GM12865 (cell line): ENCODE data around the gene LRRC58.
"Not testable (repeated sequence)": the region's sequence is repeated elsewhere in the genome, so short reads cannot be mapped to it uniquely, and the experiment has no call there.

Experiments used
- DNase-seq: peaks from one replicate; pipeline ENCODE4 v3.0.0; 2010; ENCODE audit warnings: low read depth
- H3K4me3 ChIP-seq: 2 replicates; pipeline ENCODE4 v1.5.1; 2011; ENCODE audit warnings: mild to moderate bottlenecking, low read depth, low read length, control low read depth
- CTCF ChIP-seq: IDR thresholded peaks from 2 replicates; pipeline ENCODE4 v1.5.1; 2011; ENCODE audit warnings: low read length, control low read depth, low read depth, inconsistent platforms; ENCODE audit not compliant: insufficient read depth; ENCODE audit errors: missing control alignments

Gene LRRC58

GRCh38 chr3:120326784-120327183, 22.4 kb downstream of the LRRC58 start:
- no peak for DNase-seq
- H3K4me3 ChIP-seq: no peak overlapping the region
- no peak for TF ChIP-seq CTCF

- DNase-seq: no peak
- TF ChIP-seq CTCF: no peak
- H3K4me3 ChIP-seq: no peak overlapping the region
Observed at GRCh38 chr3:120324190-120324589, 25.0 kb downstream of the LRRC58 start.

- not testable (repeated sequence) for H3K4me3 ChIP-seq, DNase-seq
Observed at GRCh38 chr3:120323761-120324160, 25.4 kb downstream of the LRRC58 start.

GRCh38 chr3:120311863-120312794, 37.0 kb downstream of the LRRC58 start:
- DNase-seq: no peak
- TF ChIP-seq CTCF: no peak
- no peak overlapping the region for H3K4me3 ChIP-seq

GRCh38 chr3:120306519-120307455, 42.4 kb downstream of the LRRC58 start:
- TF ChIP-seq CTCF: no peak
- H3K4me3 ChIP-seq: no peak overlapping the region
- DNase-seq: no peak

GRCh38 chr3:120304616-120305015, 44.5 kb downstream of the LRRC58 start:
- no peak for TF ChIP-seq CTCF
- no peak overlapping the region for H3K4me3 ChIP-seq
- no peak for DNase-seq

GRCh38 chr3:120302361-120302760, 46.8 kb downstream of the LRRC58 start:
- H3K4me3 ChIP-seq: no peak overlapping the region
- TF ChIP-seq CTCF: no peak
- DNase-seq: no peak
